ENCODE measurements around the gene BRI3BP. TPM values are rescaled to one million over a fixed set of nuclear protein-coding genes. Genes with fewer than 3 reads are reported as not detected.

The BRI3BP gene
- total and polyA plus RNA-seq, 9 of the 15 experiments (the other 6 are each of a cell fraction or from before 2014, with no cell fraction given), result 12.3 to 25.0 (median 16.6) TPM

DNA sequence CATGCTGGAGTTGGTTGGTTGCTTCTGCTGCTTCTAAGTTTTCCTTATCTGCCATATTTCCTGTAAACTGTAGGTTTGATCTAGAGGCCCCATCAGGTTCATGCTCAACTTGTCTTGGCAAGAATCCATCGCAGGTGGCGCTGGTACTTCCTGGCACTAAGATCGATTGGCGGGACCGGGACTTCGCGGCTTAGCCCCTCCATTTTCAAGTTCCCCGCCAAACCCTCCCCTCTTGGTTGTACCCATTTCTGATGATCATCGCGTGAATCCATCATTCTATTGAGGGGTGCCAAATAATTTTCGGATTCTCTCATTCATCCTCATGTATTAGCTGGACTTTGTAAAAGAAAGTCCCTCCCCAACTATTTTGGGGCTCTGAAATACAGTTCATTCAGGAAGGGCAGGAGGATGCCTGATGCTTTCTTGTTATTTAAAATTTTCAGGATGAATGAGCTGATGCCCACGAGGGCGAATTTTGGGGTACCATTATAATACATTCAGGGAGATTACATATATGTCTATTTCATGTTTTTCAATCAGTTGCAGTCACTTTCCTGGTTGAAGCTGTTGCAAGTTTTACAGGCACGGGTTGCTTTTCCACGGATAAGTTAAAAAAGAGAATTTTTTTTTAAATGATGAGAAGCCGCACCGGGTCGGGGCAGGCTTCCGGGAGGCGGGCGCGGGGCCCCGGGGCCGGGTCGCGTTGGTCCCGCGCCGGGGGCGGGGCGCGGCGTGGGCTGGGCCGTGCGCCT is 395 bp upstream of the BRI3BP start (continued):
- TF ChIP-seq, protein P1, sequence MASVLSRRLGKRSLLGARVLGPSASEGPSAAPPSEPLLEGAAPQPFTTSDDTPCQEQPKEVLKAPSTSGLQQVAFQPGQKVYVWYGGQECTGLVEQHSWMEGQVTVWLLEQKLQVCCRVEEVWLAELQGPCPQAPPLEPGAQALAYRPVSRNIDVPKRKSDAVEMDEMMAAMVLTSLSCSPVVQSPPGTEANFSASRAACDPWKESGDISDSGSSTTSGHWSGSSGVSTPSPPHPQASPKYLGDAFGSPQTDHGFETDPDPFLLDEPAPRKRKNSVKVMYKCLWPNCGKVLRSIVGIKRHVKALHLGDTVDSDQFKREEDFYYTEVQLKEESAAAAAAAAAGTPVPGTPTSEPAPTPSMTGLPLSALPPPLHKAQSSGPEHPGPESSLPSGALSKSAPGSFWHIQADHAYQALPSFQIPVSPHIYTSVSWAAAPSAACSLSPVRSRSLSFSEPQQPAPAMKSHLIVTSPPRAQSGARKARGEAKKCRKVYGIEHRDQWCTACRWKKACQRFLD (CRISPR knock-in tag; IDR thresholded peaks at IDR 0.05), result peak; percentile 53; the same call in 1 of the 2 replicates
- TF ChIP-seq, protein P2, sequence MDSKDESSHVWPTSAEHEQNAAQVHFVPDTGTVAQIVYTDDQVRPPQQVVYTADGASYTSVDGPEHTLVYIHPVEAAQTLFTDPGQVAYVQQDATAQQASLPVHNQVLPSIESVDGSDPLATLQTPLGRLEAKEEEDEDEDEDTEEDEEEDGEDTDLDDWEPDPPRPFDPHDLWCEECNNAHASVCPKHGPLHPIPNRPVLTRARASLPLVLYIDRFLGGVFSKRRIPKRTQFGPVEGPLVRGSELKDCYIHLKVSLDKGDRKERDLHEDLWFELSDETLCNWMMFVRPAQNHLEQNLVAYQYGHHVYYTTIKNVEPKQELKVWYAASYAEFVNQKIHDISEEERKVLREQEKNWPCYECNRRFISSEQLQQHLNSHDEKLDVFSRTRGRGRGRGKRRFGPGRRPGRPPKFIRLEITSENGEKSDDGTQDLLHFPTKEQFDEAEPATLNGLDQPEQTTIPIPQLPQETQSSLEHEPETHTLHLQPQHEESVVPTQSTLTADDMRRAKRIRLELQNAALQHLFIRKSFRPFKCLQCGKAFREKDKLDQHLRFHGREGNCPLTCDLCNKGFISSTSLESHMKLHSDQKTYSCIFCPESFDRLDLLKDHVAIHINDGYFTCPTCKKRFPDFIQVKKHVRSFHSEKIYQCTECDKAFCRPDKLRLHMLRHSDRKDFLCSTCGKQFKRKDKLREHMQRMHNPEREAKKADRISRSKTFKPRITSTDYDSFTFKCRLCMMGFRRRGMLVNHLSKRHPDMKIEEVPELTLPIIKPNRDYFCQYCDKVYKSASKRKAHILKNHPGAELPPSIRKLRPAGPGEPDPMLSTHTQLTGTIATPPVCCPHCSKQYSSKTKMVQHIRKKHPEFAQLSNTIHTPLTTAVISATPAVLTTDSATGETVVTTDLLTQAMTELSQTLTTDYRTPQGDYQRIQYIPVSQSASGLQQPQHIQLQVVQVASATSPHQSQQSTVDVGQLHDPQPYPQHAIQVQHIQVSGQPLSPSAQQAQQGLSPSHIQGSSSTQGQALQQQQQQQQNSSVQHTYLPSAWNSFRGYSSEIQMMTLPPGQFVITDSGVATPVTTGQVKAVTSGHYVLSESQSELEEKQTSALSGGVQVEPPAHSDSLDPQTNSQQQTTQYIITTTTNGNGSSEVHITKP (IDR thresholded peaks at IDR 0.05; ENCODE audit: partially characterized antibody), result peak; percentile 36
- TF ChIP-seq, protein P3, sequence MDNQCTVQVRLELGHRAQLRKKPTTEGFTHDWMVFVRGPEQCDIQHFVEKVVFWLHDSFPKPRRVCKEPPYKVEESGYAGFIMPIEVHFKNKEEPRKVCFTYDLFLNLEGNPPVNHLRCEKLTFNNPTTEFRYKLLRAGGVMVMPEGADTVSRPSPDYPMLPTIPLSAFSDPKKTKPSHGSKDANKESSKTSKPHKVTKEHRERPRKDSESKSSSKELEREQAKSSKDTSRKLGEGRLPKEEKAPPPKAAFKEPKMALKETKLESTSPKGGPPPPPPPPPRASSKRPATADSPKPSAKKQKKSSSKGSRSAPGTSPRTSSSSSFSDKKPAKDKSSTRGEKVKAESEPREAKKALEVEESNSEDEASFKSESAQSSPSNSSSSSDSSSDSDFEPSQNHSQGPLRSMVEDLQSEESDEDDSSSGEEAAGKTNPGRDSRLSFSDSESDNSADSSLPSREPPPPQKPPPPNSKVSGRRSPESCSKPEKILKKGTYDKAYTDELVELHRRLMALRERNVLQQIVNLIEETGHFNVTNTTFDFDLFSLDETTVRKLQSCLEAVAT (IDR thresholded peaks at IDR 0.05), result no peak
- TF ChIP-seq POLR2G (IDR thresholded peaks at IDR 0.05; ENCODE audit: low read depth, low read length) (no peak), TBP (optimal IDR thresholded peaks at IDR 0.05; ENCODE audit: low read depth, low read length) (peak; percentile 15), SP1 (CRISPR knock-in tag; IDR thresholded peaks at IDR 0.05) (peak; percentile 47; the same call in 1 of the 2 replicates), MTA1 (IDR thresholded peaks at IDR 0.05; ENCODE audit: borderline replicate concordance) (0 out of 2 replicates have a peak, but pooled peaks have one; percentile 17), YY1 (IDR thresholded peaks at IDR 0.05; ENCODE audit: borderline replicate concordance in 1 of 3, control insufficient read depth in 1 of 3, extremely low read depth in 1 of 3, insufficient read depth in 3 of 3, insufficient read length in 1 of 3, insufficient replicate concordance in 2 of 3, low read depth in 1 of 3, low read length in 2 of 3) (peak in 2 of 3 experiments; percentile 62 to 66), ADNP (tag; IDR thresholded peaks at IDR 0.05) (peak; percentile 74; the same call in 1 of the 2 replicates), RHOXF2B (CRISPR knock-in tag; conservative IDR thresholded peaks at IDR 0.05) (no peak), XRCC5 (IDR thresholded peaks at IDR 0.05; ENCODE audit: low read depth, low read length) (0 out of 2 replicates have a peak, but pooled peaks have one; percentile 75), CBFA2T3 (IDR thresholded peaks at IDR 0.05) (peak; percentile 45), ZNF175 (CRISPR knock-in tag; IDR thresholded peaks at IDR 0.05; ENCODE audit: low read depth) (no peak)
- TF ChIP-seq, protein P4, sequence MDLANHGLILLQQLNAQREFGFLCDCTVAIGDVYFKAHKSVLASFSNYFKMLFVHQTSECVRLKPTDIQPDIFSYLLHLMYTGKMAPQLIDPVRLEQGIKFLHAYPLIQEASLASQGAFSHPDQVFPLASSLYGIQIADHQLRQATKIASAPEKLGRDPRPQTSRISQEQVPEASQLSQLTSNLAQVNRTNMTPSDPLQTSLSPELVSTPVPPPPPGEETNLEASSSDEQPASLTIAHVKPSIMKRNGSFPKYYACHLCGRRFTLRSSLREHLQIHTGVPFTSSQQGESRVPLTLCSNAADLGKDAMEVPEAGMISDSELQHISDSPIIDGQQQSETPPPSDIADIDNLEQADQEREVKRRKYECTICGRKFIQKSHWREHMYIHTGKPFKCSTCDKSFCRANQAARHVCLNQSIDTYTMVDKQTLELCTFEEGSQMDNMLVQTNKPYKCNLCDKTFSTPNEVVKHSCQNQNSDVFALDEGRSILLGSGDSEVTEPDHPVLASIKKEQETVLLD (IDR thresholded peaks at IDR 0.05), result 0 out of 2 replicates have a peak, but pooled peaks have one; percentile 26
